Suprapubic skin (tissue), 4 donors: ENCODE results near the gene FOXL3. TPM values are rescaled to one million over a fixed set of nuclear protein-coding genes. Genes with fewer than 3 reads are reported as not detected.

Experiments
- DNase-seq, 2 donors: peaks; one replicate each; pipeline ENCODE4 v3.0.0-alpha.2; 2019; ENCODE audit warnings: low spot score in 2 of 2
- H3K27ac ChIP-seq: fragments of 200-600 bp; sonication (generic); one replicate; pipeline ENCODE4 v1.5.1; 2019
- H3K27me3 ChIP-seq: fragments of 200-600 bp; sonication (generic); one replicate; pipeline ENCODE4 v1.5.1; 2019
- H3K36me3 ChIP-seq: fragments of 200-600 bp; sonication (generic); one replicate; pipeline ENCODE4 v1.5.1; 2019
- H3K4me1 ChIP-seq: fragments of 200-600 bp; sonication (generic); one replicate; pipeline ENCODE4 v1.5.1; 2019
- H3K4me3 ChIP-seq: fragments of 200-600 bp; sonication (generic); one replicate; pipeline ENCODE4 v1.5.1; 2019; ENCODE audit warnings: mild to moderate bottlenecking
- H3K9me3 ChIP-seq: fragments of 200-600 bp; sonication (generic); one replicate; pipeline ENCODE4 v1.5.1; 2019
- EP300 ChIP-seq: sonication (generic); formaldehyde crosslinking; IDR thresholded peaks from one replicate; pipeline ENCODE4 v1.6.1; 2017; ENCODE audit warnings: antibody characterized with exemption
- POLR2A ChIP-seq, 2 donors: fragments of 450-650 bp; IDR thresholded peaks; one replicate each; pipeline ENCODE4 v1.6.1; 2017; ENCODE audit warnings: antibody characterized with exemption in 2 of 2, mild to moderate bottlenecking in 2 of 2, moderate library complexity in 2 of 2
- POLR2AphosphoS5 ChIP-seq, 3 donors: sonication (generic); formaldehyde crosslinking; IDR thresholded peaks; one replicate each; pipeline ENCODE4 v1.6.1; 2017; ENCODE audit warnings: antibody characterized with exemption in 3 of 3
- WGBS: methylation state at CpG from one replicate; pipeline ENCODE4 v1.1.5; 2018; 5-methylcytosine and 5-hydroxymethylcytosine counted together
- total RNA-seq, 4 donors: library from RNA; depleted of rRNA; stranded (reverse); fragments of >200 nt; gene quantifications; one replicate each; pipeline ENCODE4 v1.1.0, GENCODE V29; 2016
- TF ChIP-seq, protein P1 (sequence below), 2 donors: fragments of 200-600 bp in 1 of 2; fragments of 450-650 bp in 1 of 2; sonication (generic) in 1 of 2; IDR thresholded peaks; one replicate each; pipeline ENCODE4 v1.5.1; 2016 to 2019; ENCODE audit warnings: antibody characterized with exemption in 2 of 2, mild to moderate bottlenecking in 1 of 2, moderate library complexity in 1 of 2

Gene FOXL3
- total RNA-seq, 4 donors from 2014 or later: not detected

DNA sequence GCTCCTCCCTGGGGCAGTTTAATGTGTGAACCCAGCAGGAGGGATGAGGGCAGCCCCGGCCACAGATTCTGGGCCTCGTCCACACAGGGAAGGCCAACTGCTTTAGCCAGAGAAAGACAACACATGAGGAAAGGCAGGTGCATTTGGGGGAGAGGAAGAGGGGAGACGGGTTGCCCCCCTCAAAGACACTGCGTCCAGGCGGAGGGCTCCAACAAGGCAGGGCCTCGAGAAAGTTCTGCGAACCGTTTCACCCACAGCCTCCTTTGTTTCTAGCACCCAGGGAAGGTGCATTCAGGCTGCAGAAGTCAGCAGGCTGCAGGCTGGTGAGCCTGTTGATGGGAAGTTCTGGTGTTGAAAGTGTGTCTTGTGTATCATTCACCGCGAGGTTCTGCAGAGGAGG lies 10.1 kb downstream of the FOXL3 start:
- Histone ChIP-seq H3K27me3 (peaks cover 10% of the 10 kb centered on the region), H3K4me3 (no peak overlapping the region), H3K27ac (no peak overlapping the region), H3K9me3 (no peaks in the 10 kb centered on the region), H3K4me1 (peaks cover 2% of the 10 kb centered on the region), H3K36me3 (no peaks in the 10 kb centered on the region)
- DNase-seq: peak in 1 of 2 donors; percentile 37
- TF ChIP-seq POLR2A (IDR thresholded peaks at IDR 0.05) (no peak), EP300 (no peak), POLR2AphosphoS5 (IDR thresholded peaks at IDR 0.05) (no peak)
- TF ChIP-seq, protein P1, sequence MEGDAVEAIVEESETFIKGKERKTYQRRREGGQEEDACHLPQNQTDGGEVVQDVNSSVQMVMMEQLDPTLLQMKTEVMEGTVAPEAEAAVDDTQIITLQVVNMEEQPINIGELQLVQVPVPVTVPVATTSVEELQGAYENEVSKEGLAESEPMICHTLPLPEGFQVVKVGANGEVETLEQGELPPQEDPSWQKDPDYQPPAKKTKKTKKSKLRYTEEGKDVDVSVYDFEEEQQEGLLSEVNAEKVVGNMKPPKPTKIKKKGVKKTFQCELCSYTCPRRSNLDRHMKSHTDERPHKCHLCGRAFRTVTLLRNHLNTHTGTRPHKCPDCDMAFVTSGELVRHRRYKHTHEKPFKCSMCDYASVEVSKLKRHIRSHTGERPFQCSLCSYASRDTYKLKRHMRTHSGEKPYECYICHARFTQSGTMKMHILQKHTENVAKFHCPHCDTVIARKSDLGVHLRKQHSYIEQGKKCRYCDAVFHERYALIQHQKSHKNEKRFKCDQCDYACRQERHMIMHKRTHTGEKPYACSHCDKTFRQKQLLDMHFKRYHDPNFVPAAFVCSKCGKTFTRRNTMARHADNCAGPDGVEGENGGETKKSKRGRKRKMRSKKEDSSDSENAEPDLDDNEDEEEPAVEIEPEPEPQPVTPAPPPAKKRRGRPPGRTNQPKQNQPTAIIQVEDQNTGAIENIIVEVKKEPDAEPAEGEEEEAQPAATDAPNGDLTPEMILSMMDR (IDR thresholded peaks at IDR 0.05): no peak
- 90% methylated on average over 7 of the region's 10 CpGs for WGBS

DNA sequence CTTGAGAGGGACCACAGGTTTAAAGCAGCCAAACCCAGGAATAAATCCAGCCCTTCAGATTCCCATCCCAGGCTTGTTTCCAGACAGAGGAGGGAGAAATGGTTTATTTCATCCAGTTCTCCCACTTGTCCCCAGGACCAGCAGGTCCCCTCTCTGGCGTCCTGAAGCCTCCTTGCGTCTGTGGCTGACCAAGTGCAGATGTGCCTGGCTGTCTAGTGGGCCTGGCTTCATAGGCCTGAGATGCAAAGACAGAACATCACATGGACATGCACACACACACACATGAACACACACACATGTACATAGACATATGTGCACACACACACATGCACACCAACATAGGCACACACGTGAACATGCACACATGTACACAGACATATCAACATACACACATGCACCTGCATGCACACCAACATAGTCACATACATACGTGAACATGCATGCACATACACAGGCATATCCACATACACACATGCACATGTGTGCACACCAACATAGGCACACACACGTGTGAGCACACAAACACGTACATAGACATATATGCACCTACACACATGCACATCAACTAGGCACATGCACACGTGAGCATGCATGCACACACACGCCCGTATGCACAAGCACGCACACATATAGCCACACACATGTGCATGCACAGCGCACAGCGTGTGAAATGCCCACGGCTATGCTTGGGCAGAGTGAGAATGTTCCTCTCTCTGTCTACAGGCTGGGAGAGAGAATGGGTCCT lies 10.7 kb downstream of the FOXL3 start:
- Histone ChIP-seq H3K36me3 (no peaks in the 10 kb centered on the region), H3K4me3 (no peak overlapping the region), H3K9me3 (no peaks in the 10 kb centered on the region), H3K27ac (no peak overlapping the region), H3K27me3 (peaks cover 4% of the 10 kb centered on the region), H3K4me1 (peaks cover 2% of the 10 kb centered on the region)
- TF ChIP-seq, protein P1 (IDR thresholded peaks at IDR 0.05): no peak
- no peak for TF ChIP-seq POLR2AphosphoS5 (IDR thresholded peaks at IDR 0.05)
- TF ChIP-seq EP300: no peak
- no peak for TF ChIP-seq POLR2A (IDR thresholded peaks at IDR 0.05)
- 87% methylated on average over 9 of the region's 13 CpGs for WGBS
- DNase-seq: peak in 1 of 2 donors; percentile 37

DNA sequence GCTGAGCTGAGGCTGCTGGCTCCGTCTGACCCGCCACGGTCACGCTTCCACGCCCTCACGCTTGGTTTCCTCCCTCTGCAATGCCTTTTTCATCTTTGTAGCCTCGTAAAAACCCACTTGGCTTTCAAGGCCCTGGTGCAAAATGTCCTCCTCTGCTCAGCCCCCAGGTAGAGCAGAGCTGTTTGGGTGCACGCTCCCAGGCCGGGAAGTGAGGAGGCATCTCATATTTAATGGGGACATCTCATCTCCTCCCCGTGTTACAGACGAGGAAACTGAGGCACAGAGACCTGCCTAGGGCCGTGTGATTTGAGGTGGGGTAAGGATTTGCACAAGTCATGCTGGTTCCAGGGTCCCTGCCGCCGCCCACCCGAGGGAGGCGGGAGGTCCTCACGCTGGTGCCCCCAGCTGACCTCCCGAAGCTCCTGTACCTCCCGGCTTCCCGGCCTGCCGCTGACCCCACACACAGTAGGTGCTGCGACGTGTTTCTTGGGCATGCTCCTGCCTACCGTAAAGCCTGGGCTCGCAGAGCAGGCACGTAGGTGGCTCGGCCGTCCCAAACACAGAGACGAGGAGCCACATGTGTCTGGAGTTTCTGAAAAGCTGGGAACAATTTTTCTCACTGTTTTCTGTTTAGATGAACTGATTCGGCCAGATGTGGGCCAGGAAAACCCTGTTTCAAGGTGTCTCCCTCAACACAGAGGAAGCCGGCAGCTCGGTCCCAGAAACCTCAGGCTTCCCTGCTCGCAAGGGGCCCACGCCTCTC lies 11.5 kb downstream of the FOXL3 start:
- DNase-seq: peak; percentile 43 to 78
- TF ChIP-seq EP300: no peak
- TF ChIP-seq, protein P1 (IDR thresholded peaks at IDR 0.05): no peak
- no peak for TF ChIP-seq POLR2AphosphoS5 (IDR thresholded peaks at IDR 0.05)
- no peak for TF ChIP-seq POLR2A (IDR thresholded peaks at IDR 0.05)
- Histone ChIP-seq H3K9me3 (no peaks in the 10 kb centered on the region), H3K27me3 (peaks cover 5% of the 10 kb centered on the region), H3K4me3 (no peak overlapping the region), H3K4me1 (no peaks in the 10 kb centered on the region), H3K27ac (no peak overlapping the region), H3K36me3 (no peaks in the 10 kb centered on the region)
- 77% methylated on average over 12 of the region's 34 CpGs for WGBS

DNA sequence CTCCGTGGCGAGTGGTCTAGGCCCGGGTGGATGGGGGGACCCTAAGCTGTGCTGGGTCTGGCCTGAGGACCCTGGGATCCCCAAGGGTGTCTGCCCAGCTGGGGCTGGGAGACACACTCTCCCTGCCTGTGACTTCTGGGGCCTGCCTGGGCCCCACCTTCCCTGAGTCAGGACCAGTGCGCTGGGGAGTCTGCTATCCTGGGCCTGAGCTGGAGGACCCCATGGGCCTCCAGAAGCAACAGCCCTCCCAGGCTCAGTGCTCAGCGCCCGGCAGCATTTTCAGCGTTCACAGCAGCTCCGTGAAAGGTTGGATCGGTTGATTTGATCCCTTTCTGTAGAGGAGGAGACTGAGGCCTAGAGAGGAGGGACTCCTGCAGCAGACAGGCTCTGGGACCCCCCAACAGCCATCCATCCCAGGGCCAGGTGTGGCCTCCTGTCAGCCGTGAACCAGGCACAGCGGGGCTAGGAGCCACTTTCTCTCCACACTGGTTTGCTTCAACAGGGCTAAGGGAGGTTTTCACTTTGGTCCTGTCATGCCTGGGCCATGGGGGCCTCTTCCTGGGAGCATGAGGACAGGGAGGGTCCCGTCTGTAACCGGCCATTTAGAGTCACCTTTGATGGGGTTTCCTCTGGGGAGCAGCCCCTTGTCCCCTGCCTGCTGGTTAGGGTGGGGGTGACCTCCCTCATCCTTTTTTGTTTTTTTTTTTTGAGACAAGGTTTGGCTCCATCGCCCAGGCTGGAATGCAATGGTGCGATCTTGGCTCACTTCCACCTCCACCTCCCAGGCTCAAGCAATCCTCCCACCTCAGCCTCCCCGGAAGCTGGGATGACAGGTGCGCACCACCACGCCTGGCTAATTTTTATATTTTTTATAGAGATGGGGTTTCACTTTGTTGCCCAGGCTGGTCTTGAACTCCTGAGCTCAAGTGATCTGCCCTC lies 12.4 kb downstream of the FOXL3 start:
- Histone ChIP-seq H3K36me3 (no peaks in the 10 kb centered on the region), H3K4me3 (no peak overlapping the region), H3K9me3 (no peaks in the 10 kb centered on the region), H3K27me3 (peaks cover 4% of the 10 kb centered on the region), H3K4me1 (no peaks in the 10 kb centered on the region), H3K27ac (no peak overlapping the region)
- no peak for TF ChIP-seq POLR2AphosphoS5 (IDR thresholded peaks at IDR 0.05)
- TF ChIP-seq EP300: no peak
- no peak for TF ChIP-seq POLR2A (IDR thresholded peaks at IDR 0.05)
- TF ChIP-seq, protein P1 (IDR thresholded peaks at IDR 0.05): no peak
- 84% methylated on average over 7 of the region's 18 CpGs for WGBS
- peak; percentile 44 to 50 for DNase-seq
